Activated T-cell treated with anti-CD3 and anti-CD28 coated beads for 24 hours (primary cell): ENCODE data around the gene TP63.

ENCODE experiments used
- DNase-seq: peaks from one replicate; pipeline ENCODE4 v3.0.0-alpha.2; 2020; ENCODE audit warnings: low read depth

The TP63 gene

DNA sequence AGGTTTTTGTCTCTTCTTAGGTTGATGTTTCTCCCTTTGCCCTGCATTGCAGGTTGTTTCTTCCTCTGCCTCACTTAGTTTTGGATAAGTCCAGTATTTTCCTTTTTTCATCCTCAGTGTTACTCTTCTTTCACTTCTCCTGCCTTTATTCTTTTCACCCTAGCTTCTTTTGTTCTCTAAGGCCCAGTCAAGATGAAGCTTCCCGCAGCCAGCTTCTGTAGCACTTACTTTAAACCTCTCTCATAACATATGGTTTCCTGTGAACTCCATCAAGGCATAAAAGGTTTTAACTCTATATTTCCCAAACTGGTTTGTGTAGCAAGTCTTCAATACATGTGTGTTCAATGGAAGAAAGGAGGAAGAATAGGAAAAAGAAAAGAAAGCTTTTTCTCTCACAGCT lies 54.1 kb downstream of the TP63 start:
- no peak for DNase-seq

GRCh38 chr3:189685860-189686259 lies 54.7 kb downstream of the TP63 start:
- DNase-seq, result no peak

GRCh38 chr3:189687475-189687874 lies 56.3 kb downstream of the TP63 start:
- DNase-seq, result no peak

- no peak for DNase-seq
Measured at GRCh38 chr3:189688262-189688661, 57.1 kb downstream of the TP63 start.

GRCh38 chr3:189689625-189690024 lies 58.4 kb downstream of the TP63 start:
- no peak for DNase-seq

- DNase-seq, result no peak
Measured at GRCh38 chr3:189690237-189690636, 59.0 kb downstream of the TP63 start.

DNA sequence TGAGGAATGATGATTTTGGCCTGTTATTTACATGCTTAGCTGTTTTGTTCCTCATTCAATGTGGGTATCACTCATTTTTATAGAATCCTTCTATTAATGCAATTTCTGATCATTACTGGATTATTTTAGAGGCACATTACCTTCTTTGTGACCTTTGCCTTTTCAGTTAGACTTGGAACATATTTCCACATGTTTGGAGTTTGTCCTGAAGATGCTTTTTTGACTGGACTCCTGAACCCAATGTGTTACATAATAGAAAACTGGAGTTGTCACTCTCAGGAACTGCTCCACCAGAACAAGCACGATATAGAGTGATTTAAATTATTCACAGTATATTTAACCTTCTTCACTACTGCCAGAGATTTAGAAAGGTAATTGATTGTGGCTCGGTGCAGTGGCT lies 59.5 kb downstream of the TP63 start:
- no peak for DNase-seq

- no peak for DNase-seq
Measured at GRCh38 chr3:189695400-189695799, 64.2 kb downstream of the TP63 start.

DNA sequence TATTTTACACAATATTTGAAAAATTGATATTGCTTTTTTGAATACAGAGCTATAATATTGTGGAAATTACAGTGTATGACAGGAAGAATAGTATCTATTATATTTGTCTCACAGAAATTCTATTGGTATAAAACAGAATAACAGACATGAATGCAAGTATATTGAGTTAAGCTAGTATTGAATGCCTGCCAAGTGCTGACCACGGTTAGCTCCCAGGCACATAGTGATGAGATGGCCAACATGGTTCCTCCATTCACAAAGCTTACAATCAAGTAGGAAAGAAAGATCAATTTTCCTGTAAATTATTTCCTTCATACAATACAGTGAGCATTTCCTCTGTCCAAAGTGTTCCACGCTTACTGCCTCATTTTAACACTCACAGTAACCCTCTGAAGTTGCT lies 67.6 kb downstream of the TP63 start:
- DNase-seq, result no peak

GRCh38 chr3:189699885-189700284 lies 68.7 kb downstream of the TP63 start:
- DNase-seq, result no peak

GRCh38 chr3:189702066-189702646 lies 71.0 kb downstream of the TP63 start:
- DNase-seq, result no peak

DNA sequence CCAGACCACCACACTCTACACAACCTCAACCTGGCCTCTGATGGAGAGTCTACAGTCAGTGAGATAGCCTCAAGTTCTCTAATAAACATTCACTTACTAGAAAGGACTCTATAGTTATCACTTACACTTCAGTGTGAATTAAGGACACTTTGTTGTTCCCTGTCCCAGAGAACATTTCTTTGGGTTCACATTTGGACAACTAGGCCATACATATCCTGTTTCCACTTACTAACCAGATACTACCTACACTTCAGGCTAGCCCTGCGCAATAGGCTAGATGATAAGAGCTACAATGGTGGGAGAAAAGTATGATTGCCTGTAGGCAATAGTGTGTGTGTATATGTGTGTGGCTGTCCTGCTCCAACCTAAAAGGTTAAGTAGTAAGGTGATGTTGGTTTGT lies 72.7 kb downstream of the TP63 start:
- no peak for DNase-seq

GRCh38 chr3:189708375-189708774 lies 77.2 kb downstream of the TP63 start:
- no peak for DNase-seq

DNA sequence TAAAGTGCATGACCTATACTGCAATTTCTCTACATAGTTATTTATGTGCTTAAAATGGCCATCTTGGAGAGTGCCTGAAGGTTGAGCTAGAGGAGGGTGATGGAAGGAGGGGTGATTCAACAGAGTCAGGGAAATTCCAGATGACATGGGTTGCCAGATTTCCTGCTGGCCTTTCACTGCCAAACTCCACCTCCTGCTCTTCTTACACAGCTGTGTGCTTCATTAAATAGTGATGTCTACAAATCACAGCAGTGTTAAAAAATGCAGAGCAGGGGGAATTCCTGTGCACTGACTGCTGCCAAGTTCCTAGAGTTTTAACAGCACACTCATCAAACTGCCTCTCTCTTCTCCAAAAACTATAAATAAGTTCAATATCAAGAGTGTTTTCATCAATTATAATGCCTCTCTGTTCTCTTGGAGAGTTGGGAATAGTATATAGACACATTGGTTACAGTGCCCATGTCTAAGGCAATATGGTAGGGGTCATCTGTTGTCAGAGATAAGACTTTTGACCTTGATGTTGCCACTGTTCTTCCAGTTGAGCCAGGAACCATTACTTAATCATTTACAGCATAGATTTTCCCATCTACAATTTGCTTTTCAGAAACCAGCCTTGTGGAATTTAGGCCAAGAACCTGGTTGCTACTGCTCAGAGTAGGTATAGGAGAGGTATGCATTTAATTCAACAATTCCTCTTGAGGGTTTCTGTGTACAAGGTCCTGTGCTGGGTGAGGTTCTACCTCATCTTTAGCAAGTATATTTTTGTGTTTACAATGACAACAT lies 79.6 kb downstream of the TP63 start:
- DNase-seq, result no peak

GRCh38 chr3:189712906-189713483 lies 81.8 kb downstream of the TP63 start:
- DNase-seq, result no peak

DNA sequence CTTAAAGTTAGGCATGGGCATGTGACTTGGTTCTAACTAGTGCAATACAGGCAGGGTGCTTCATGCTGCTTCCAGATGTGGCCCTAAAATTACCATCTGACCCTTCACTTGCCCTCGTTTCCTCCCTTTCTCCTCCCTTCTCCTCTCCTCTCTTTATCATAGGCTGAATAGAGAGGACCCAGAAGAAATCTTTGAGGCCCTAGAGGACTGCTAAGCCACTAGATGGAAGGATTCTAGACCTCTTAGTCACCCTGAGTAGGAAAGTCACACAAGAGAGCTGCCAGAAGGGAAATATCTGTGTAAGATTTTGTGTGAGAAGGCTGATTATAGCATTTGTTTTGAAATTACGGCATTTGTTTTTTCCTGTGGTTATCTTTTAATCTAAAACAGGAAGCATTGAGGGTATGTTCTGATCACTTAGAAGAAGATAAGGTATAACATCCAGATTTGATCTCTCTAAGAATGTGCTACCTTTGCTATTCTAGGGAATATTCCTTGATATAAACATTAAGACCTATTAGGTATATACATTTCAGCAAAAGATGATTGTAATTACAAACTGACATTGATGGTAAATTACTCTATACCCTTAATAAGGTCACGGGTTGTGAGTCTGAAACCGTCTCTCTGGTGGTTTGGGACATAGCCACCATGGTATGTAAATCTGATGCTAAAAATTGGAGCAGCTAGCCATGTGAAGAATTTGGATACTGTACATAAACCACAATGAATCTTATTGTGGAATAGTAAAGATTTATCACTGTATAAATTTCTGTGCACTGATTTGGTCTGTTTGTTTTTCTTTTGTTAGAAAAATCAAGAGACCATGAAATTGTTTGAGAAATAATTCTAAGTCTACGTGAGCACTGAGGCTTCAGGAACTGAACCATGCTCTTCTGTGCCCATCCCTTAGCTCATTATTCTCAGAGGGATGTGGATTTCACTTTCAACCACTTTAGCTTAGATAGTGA lies 84.1 kb downstream of the TP63 start:
- no peak for DNase-seq

DNA sequence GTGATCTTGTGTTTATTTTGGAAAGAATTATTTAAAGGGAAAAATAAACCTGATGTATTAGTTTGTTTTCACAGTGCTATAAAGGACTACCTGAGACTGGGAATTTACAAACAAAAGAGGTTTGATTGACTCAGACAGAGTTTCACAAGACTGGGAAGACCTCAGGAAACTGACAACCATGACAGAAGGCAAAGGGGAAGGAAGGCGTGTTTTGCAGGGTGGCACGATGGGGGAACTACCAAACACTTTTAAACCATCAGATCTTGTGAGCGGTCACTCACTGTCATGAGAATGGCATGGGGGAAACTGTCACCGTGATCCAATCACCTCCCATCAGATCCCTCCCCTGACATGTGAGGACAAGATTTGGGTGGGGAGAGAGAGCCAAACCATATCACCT lies 87.0 kb downstream of the TP63 start:
- no peak for DNase-seq

GRCh38 chr3:189720736-189721417 lies 89.7 kb downstream of the TP63 start:
- DNase-seq, result no peak

DNA sequence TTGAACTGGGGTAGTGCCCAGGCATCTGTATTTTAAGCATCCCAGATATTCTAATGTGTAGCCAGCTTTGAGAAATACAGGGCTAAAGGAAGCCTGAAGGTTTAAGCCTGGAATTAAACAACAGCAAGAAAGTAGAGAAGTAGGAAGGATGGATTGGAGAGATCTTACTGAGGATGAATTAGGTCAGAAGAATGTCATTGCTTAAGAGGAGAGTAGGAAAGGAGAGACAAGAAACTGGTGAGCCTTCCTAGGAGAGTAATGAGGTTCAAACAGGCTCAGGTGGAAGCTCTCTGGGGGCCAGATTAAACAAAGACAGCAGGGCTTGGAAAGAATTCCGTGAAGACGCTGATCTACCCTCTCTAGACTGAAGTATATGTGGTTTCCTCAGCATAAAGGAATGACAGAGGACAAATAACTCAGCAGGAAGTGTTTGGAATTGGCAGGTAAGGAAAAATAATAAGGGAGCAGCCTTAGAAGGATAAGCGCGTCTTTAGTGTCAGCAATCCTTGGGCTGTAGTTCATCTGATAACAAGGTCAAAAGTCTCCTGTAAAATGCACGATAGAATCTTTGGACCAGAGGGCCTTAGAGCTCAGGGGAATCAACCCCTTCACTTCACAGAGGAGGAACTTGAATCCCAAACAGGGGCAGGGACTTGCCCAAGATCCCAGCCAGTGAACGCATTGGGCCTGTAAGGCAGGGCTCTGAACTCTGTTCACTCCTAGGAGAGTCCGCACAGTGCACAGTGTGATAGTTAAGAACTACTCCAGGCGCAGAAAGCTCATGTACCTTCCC lies 90.9 kb downstream of the TP63 start:
- no peak for DNase-seq

DNA sequence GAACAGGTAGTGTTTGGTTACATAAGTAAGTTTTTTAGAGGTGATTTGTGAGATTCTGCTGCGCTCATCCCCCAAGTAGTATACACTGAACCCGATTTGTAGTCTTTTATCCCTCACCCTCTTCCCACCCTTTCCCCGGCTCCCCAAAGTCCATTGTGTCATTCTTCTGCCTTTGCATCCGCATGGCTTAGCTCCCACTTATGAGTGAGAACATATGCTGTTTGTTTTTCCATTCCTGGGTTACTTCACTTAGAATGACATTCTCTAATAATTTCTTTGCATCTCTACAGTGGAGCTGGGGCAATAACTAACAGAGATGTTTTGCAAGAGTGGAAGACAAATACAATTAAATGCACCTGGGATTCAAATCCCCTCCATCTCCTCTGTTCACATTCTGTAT lies 93.2 kb downstream of the TP63 start:
- DNase-seq, result no peak

DNA sequence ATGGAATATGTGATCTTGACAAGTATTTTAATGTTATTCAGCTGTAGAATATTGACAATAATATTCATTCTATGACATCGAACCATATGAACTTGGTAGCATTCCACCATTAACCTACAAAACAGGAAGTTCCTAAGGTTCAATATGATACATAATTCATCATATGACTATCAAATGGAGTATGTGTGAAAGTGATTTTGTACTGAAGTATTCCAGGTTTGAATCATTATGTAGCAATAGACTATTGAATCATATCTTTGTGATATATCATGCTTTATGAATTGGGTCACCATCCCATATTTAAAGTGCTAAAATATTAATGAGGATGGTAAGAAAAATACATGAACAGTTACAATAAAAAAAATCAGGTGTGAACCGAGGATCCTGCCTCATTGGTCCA lies 95.1 kb downstream of the TP63 start:
- no peak for DNase-seq
